NCI-H2107 (cell line): Measurements from ENCODE around the gene PHF13.
"Not testable (repeated sequence)": the region's sequence is repeated elsewhere in the genome, so short reads cannot be mapped to it uniquely, and the experiment has no call there.

ENCODE experiments used
- DNase-seq: peaks from one replicate; lab custom pipeline; 2025; lab: John Stamatoyannopoulos, UW

PHF13 gene

DNA sequence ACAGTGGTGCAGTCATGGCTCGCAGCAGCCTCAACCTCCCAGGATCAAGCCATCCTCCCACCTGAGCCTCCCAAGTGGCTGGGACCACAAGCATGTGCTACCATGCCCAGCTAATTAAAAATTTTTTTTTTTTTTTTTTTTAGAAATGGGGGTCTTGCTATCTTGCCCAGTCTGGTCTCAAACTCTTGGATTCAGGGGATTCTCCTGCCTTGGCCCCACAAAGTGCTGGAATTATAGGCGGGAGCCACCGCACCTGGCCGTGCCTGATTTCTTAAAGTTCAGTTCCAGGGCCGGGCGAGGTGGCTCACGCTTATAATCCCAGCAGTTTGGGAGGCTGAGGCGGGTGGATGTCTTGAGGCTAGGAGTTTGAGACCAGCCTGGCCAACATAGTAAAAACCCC lies 17.5 kb downstream of the PHF13 start:
- no peak for DNase-seq

DNA sequence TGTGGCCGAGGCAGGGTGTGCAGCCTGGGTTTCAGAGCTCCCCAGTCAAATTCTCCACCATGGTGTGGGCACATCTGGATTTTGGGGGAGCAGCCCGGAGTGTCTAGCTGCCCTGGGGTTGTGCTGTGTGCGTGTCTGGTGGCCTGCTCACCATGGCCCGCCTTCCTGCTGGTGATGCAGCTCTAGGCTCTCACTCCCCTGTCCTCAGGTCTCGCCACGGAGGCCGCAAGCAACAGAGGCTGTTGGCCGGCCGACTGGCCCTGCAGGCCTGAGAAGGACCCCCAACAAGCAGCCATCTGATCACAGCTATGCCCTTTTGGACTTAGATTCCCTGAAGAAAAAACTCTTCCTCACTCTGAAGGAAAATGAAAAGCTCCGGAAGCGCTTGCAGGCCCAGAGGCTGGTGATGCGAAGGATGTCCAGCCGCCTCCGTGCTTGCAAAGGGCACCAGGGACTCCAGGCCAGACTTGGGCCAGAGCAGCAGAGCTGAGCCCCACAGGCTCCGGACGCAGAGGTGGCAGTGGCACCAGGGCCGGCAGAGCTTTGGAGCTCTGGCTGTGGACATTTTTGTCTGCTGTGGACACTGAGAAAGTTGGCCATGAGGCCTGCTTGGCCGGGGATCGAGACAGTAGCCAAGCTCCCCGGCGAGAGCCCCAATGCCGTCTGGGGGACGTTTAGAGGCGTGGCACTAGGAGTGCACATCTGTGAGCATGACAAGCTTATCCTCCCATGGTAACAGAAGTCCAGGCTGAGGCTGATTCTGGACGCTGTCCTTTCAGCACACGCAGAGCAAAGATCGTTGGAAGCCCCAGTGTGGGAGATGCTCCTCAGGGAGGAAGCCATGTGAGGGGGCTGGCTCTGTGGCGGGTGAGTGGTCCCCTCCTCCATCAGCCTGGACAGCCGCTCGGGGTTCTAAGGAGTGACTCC lies 19.3 kb downstream of the PHF13 start:
- no peak for DNase-seq

DNA sequence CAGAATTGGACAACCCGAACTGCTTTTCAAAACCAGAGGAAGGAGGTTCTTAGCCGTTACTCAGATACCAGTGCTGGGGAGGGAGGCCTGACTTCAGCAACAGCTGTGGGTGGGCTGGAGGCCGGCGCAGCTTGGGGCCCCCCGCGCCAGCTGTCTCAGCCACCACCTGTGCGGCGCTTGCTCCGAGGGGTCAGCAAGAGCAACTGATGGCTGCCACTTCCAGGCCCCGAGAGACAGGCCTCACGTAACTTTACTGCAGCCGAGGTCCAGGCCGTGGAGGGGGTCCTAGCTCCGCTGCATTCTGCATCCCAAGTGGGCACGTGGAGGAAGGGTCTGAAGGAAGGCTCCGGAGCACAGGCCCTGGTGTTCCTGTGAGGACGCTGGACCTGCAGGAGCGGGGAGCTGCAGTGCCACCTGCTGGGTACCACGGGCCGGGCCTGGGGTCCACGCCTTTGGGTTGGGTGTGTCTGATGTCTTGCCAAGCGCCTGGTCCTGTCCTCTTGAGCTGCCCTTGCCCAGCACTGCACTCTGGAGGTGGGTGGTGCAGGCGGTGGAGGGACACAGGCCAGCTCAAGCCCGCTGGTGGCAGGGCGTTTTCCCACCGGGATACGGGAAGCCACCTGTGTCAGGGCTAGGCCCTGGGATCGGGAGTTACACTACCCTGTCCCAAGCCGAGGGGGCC lies 21.0 kb downstream of the PHF13 start:
- no peak for DNase-seq

DNA sequence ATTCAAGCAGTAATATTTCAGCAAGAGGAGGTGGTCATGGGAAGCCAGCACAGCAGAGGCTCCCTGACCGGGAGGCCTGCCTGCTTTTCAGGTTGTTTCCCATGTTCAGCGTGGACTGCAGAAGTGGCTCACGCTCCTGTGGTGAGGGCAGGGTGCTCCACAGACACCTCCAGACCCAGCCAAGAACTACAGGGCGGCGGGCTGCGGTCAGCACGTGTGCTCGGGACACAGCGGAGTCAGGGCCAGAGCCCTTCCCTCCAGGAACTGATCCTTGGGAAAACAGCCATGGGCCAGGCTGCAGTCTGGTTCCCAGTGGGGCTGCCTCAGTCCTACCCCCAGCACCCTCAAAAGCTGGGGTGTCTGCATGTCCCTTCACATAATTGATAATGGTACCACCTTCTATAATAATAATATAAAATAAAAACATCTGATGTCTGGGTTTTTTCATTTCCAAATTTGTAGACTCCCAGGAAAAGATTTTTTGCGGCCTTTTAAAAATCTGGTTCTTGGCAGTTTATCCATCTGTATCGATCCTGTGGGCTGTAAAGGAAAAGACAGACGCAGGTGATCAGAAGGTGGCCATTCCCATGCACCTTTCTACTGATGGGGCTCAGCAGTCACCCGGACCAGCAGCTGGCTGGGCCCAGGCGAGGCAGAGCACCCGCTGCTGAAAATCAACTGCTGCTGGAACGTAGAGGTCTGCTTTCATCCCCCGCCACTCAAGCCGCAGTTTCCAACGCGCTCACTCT lies 21.8 kb downstream of the PHF13 start:
- no peak for DNase-seq

DNA sequence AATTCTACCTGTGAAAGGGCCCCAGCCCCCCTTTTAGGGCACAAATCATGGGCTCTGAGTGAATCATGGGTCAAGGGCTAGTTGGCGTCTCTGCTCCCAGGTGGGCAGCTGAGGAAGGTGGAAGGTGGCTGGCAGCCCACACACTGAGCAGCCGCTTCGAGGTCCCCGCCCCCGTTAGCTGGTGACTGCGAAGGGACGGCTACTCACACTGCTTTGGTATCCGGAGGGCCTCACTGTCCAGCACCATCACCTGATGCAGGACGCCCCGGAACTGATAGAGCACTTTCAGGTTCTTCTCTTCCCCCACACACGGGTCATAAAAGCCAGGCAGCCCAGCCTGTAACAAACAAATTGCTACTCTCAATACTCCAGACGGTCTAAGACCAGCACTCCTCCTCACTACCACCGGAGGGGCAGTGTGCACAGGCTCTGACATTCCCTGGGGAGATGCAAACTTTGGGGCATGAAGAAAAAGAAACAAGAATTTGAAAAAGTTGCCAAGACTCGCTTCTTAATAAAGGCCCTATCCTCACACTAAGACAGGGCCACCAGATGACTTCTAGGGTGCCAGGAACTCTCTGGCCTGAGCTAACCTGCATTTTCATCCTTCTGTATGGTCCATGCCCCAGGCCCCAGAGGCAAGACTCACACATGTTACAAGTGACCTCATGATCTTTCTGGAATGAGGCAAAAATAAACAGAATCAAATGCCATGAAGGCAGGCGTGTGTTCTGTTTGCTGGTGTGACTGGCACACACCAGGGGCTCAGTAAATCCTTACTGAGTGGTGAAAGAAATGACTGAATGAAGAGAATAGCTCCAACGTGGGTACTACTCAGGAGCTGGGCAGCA lies 22.6 kb downstream of the PHF13 start:
- DNase-seq, result no peak

DNA sequence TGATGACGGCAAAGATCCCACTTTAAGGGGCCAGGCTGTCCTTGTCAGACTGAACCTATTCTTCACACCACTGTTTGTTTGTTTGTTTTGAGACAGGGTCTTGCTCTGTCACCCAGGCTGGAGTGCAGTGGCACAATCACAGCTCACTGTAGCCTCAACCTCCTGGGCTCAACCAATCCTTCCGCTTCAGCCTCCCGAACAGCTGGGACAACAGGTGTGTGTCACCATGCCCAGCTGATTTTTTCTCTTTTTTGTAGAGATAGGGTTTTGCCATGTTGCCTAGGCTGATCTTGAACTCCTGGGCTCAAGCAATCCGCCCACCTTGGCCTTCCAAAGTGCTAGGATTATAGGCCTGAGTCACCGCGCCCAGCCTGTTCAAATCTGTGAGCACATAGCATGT lies 23.2 kb downstream of the PHF13 start:
- DNase-seq, result not testable (repeated sequence)

DNA sequence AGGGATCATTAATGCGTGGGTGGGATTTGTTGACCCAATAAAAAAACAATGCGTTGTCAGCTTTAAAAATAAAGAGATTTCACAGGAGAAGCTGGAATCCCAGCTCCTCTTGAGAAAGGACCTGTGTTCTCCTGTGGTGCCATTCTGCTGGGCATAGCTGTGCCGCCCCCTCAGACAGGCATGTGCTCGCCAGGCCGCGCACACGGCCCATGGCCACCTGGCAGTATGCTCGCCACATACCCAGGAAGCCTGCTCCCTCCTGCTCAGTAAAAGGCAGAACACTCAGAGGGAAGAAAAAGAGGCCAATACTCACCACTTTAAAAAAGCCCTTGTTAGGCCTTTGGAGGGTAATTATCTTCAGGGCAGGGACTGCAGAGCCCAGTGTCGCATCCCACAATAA lies 24.2 kb downstream of the PHF13 start:
- no peak for DNase-seq

DNA sequence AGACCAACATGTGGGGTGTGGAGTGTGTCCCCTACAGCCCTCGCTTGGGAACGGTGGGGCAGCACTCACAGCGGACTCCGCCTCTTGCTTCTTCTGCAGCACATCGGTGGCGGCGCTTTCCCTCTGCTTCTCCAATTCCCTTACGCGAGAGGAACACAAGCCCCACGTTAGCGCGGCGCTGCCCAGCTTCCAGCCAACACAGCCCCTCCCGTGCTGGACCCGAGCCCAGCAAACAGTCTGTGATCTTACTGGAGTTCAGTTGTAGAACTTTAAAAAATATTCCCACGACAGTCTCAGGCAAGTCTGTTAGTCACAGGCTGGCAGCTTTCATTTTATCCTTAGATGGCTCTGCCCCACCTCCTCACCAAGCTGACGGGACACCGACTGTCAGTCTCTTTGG lies 24.7 kb downstream of the PHF13 start:
- no peak for DNase-seq

DNA sequence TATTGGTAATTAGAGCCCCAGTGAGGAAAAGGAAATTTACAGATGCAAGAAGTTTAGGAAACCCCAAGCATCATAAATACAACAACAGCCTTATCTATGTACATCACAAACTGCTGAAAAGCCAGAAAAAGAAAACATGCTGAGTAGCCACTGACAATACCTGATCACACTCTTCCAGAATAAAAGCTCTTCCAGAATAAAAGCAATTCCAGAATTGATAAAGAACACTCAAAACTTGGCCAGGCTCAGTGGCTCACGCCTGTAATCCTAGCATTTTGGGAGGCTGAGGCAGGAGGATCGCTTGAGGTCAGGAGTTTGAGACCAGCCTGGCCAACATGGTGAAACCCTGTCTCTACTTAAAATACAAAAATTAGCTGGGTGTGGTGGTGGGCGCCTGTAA lies 27.3 kb downstream of the PHF13 start:
- DNase-seq, result not testable (repeated sequence)

DNA sequence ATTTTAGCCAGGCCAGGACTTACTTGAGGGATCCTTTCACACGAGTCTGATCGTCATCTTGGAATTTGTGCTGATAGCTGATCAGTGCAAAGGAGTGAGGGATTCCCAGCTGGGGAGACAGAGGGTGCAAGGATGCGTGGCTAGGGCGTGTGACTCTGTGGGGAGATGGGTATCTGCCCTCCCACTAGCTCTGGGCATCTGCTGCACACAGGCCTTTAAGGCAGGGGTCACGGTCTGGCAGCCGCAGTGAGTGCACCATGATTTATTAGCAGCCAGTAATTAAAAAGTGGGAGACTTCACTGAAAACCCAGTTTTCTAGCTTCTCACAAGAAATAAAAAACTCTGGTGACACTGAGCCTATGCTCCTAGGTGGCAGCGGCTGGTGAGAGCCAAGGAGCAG lies 31.5 kb downstream of the PHF13 start:
- DNase-seq, result no peak

DNA sequence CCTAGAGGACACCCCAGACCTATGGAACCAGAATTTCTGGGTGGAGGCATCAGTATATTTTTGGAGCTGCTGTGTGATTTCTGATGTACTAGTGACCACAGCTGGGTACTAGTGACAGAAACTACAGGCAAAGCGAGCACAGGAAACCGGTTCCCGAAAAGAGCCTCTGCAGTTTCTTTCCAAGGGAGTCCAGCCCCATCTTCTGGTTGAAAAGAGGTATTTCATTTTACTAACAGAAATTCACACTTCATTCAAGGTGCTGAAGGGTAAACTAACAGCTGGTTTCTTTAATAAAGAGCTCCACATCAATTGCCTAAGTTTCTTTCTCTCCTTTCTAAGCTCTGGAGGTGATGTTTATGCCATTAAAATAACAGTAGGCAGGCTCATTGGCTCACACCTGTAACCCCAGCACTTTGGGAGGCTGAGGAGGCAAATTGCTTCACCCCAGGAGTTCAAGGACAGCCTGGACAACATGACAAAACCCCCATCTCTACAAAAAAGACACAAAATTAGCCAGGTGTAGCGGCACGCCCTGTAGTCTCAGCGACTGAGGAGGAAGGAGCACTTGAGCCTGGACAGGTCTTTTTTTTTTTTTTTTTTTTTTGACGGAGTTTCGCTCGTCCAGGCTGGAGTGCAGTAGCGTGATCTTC lies 33.1 kb downstream of the PHF13 start:
- DNase-seq, result no peak

DNA sequence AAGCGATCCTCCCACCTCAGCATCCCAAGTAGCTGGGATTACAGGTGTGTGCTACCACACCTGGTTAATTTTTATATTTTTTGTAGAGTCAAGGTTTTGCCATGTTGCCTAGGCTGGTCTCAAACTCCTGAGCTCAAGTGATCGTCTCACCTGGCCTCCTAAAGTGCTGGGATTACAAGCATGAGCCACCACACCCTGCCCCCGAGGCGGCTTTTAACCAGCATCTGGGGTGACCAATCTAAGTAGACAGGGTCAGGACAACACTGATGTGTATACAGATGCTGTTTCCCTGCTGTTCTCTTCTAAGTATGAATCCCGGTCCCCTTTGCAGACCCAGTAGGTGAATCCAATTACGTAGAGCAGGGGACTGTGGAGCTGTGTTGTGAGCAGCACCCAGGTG lies 35.0 kb downstream of the PHF13 start:
- DNase-seq, result no peak

DNA sequence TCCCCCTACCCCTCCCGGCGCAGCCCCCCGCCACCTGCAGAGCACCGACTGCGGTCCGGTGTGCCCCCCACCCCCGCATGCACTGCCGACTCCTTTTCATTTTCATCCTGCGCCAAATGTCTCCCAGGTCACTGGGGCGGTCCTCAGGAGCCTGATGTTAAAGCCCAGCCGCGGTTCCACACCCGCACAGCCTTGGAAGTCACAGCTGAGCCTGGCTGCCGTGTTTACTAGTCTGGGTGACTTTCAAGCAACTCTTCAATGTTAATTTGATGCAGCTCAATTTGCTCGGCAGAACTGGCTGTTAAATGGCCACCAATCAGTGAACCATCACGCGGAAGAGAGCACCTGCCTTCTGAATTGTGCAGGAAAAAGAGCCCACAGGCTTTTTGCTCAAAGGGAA lies 38.4 kb downstream of the PHF13 start:
- no peak for DNase-seq

DNA sequence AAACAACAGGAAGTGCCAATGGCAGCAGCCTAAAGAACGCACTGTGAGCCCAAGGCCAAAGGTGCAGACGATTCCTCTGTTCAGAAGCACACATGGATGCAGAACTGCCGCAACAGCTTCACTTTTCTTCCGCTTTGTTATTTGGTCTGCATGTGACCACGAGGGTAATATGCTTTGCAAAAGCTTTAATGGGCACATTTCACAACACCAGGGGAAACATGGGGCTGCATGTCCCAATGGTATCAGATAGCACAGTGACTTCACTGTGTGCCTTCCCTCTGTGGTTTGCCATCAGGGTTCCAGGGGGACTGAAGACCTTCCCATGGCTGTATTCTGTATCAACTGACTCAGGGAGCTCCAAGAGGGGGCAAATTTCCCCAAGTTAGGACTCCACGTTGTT lies 39.5 kb downstream of the PHF13 start:
- DNase-seq, result no peak

DNA sequence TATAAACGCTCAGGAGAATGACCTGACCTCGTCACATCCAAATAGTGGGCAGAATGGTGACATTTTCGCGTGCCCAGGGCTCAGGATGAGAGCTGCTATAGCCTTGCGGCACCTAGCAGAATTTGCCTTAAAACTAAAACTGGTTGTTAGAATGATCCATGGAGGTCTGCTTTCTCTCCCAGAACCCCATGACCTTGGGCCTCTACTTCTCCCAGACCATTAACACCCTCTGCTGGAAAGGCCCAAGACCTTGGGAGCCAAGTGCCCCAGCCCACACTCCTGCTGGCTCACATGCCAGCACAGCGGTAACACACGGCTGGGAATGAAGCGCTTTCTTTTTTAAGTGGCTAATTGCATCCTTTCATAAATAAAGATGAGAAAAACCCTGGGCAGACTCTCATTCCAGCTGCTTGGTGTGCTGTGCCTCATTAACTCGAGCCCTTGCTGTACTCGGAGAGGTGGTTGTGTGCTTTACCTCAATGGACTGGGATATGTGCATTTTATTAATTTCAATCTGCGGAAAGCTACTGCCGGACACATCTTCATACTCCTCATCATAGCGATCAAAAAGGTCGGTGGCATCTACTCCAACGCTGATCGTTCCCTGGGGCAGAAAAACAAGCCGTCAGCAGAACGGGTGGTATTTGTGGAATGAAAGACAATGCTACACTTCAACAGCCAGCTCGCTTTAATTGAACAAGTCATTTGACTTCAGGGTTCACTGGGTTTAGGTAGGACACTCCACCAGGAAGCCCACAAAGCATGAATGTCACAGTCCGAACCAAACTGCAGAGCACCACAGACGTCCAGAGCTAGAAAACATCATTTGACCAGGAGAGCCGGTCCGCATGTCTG lies 40.1 kb downstream of the PHF13 start:
- no peak for DNase-seq

DNA sequence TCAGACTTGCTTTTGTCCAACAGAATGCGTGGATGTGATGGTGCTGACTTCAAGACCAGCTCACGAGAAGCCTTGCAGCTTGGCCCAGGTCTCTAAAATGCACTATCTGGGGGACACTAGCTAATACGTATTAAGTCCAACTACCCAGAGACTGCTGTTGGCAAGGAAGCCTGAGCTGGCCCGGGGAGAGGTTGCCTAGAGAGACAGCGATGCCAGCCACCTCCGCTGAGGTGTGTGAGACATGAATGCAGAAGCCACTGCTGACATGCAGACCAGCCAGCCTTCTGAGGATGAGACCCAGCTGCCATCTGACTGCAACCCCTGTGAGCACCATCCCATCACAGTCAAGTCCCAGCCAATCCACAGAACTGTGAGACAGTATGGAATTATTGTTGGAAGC lies 43.6 kb downstream of the PHF13 start:
- no peak for DNase-seq

DNA sequence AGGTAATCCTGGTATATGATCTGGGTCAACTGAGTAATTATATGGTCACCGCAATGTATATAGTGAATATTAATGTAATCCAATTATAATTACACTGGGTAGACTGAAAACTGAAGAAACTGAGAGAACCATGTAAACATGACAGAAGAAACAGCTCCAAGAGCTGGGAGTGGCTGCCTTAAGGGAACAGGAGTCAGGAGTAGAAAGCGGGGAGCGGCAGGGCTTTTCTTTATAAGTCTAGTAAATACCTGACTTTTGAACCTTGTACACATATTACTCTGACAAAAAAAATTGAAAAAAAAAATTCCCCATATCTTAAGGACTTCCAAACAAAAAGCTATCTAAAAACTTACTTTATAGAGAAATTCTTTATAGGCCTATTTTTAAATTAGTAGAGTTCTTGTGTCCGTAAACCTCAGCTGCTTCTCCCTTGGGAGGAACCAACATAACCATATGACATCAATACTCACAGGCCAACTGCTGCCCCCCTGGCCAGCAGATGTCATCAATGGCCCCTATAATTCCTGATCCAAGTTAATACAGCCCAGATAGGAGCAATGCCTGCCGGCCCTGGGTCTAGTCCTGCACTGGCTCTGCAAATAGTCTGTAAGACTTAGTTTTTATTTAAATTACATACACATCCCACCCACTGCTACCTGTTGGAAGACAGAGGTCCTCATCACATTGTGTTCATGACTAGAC lies 45.0 kb downstream of the PHF13 start:
- no peak for DNase-seq

DNA sequence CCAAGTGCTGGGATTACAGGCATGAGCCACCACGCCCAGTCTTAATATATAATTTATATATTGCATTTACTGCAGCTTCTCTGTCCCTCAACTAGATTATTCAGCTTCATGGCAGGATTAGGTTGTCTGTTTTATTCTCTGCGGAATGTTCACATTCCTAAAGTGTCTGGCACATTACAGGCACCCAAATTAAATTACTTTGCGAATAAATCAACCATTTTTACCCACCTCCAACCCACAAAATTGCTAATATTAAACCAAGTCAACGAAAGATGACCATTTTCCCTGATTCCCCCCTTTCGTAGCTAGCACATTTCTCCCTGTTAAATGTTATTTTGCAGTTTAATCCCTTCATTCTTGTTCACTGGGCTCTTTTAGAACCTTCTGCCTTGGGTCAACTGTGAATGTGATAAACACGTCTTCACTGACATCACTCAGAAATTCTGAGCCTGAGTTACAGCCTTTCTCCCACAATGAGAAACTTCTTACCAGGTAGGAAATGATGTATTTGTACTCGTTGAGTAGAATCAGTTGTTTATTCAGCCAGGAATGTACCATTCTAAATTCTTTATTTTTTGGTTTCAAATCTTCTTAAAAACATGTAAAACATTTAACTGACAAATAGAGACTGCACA lies 47.0 kb downstream of the PHF13 start:
- no peak for DNase-seq

DNA sequence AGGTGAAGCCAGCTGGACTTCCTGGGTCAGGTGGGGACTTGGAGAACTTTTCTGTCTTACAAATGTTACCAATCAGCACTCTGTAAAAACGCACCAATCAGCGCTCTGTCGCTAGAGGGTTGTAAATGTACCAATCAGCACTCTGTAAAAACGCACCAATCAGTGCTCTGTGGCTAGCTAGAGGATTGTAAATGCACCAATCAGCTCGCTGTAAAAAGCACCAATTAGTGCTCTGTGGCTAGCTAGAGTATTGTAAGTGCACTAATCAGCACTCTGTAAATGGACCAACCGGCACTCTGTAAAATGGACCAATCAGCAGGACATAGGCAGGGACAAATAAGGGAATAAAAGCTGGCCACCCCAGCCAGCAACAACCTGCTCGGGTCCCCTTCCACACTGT lies 48.9 kb downstream of the PHF13 start:
- DNase-seq, result not testable (repeated sequence)
